Fibroblast of pulmonary artery (primary cell): Measurements from ENCODE around the gene ADGRA3.
A peak's percentile ranks its signal among the peaks of the same experiment; 100 is the strongest.

Source experiments
- DNase-seq: peaks from one replicate; pipeline ENCODE4 v3.0.0-alpha.2; 2010; ENCODE audit warnings: low read depth
- H3K4me3 ChIP-seq: replicated peaks from 2 replicates; pipeline ENCODE4 v1.5.1; 2011; ENCODE audit warnings: low read depth, mild to moderate bottlenecking, control low read depth, low read length, moderate library complexity
- TF ChIP-seq, protein P1 (sequence below): IDR thresholded peaks from 2 replicates; pipeline ENCODE4 v1.5.1; 2011; ENCODE audit warnings: mild to moderate bottlenecking, control low read depth, low read length, inconsistent platforms; ENCODE audit errors: missing control alignments

Gene ADGRA3

DNA sequence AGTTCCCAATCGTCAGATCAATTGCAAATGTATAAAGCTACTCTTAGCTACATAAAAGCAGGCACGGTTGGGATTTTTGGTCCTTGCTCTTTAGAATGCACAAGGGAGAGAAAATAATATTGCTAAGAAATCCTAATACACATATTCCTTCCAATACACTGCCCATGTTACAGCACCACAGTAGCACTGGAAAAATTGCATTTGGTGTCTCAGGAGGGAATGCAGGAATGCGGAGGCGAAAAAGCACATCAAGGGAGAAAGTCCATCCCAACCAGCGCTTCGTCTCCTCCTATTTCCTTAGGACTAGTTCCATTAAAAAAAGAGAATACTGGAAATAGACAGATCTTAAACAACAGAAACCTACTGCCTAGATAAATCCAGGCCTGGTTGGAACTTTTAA lies 23.9 kb downstream of the ADGRA3 start:
- no peak overlapping the region for H3K4me3 ChIP-seq
- DNase-seq, result no peak
- TF ChIP-seq, protein P1, sequence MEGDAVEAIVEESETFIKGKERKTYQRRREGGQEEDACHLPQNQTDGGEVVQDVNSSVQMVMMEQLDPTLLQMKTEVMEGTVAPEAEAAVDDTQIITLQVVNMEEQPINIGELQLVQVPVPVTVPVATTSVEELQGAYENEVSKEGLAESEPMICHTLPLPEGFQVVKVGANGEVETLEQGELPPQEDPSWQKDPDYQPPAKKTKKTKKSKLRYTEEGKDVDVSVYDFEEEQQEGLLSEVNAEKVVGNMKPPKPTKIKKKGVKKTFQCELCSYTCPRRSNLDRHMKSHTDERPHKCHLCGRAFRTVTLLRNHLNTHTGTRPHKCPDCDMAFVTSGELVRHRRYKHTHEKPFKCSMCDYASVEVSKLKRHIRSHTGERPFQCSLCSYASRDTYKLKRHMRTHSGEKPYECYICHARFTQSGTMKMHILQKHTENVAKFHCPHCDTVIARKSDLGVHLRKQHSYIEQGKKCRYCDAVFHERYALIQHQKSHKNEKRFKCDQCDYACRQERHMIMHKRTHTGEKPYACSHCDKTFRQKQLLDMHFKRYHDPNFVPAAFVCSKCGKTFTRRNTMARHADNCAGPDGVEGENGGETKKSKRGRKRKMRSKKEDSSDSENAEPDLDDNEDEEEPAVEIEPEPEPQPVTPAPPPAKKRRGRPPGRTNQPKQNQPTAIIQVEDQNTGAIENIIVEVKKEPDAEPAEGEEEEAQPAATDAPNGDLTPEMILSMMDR, result no peak

DNA sequence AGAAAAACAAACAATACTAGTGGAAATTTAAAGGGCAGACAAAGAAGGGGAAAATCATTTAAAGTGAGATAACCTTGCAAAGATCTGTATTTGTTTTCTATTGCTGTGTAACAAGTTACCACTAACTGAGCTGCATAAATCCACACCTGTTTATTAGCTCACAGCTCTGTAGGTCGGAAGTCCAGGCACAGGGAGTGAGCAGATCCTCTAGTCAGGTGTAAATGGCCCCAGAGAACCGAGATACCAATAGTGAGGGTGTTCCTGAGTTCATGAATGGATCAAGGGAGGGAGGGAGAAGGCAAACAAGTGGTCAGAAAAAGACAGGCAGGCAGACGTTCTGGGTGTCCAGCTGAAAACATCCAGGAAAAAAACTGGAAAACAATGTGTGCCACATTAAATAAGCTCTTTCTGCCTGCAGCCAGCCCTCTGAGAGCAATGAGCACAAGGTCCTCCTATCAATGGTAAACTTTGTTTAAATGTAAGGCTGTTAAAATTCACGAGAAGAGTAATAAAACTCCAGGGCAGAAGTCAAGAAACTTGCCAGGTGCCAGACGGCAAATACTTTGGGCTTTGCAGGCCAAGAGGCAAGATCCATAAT lies 25.0 kb downstream of the ADGRA3 start:
- no peak overlapping the region for H3K4me3 ChIP-seq
- DNase-seq, result no peak
- TF ChIP-seq, protein P1, result no peak

DNA sequence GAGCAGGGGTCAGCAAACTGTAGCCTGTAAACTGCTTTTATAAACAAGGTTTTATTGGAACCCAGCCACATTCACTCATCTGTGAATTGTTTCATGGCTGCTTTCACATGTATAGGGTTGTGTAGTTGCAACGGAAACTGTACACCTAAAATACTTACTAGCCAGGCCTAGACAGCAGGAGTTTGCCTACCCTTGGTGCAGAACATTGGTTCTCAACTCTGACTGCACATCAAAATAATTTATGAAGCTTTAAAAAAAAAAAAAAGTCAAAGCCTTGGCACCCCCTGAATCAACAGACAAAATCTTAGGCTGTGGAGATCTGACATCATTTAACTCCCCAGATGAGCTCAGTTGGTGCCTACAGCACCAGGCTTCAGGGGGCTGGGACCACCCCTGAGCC lies 27.8 kb downstream of the ADGRA3 start:
- TF ChIP-seq, protein P1, result no peak
- H3K4me3 ChIP-seq, result no peak overlapping the region
- DNase-seq, result no peak

DNA sequence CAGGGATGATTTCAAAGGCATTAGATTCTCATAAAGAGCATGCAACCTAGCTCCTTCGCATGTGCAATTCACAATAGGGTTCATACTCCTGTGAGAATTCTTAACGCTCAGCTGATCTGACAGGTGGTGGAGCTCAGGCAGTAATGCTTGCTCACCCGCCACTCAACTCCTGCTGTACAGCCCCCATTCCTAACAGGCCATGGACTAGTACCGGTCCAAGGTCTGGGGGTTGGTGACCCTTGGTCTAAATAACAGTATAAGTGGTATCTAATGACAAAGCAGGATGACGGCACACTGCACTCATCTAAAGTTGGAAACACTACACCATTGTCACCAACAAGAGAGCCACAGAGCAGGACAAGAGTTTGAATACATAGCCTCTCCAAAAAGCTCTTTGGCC lies 28.5 kb downstream of the ADGRA3 start:
- no peak overlapping the region for H3K4me3 ChIP-seq
- DNase-seq, result no peak
- TF ChIP-seq, protein P1, result no peak

DNA sequence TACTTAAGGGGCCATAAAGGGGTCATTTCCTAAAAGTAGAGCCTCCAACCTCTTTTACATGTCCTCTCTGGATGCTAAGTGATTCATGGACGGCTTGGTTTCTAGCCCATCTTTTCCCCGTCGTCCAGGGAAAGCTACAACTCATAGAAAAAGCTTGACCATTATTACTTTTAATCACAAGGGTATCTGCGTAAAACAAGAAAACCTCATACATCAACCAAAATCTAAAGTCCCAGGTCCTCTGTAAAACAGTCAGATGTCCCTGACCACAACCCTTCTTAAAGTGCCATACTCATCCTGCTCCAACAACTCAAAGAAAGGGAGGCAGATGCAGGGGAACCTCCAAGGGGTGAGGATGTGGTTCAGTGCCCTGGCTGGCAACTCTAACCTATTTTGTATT lies 29.6 kb downstream of the ADGRA3 start:
- no peak overlapping the region for H3K4me3 ChIP-seq
- TF ChIP-seq, protein P1, result no peak
- no peak for DNase-seq

DNA sequence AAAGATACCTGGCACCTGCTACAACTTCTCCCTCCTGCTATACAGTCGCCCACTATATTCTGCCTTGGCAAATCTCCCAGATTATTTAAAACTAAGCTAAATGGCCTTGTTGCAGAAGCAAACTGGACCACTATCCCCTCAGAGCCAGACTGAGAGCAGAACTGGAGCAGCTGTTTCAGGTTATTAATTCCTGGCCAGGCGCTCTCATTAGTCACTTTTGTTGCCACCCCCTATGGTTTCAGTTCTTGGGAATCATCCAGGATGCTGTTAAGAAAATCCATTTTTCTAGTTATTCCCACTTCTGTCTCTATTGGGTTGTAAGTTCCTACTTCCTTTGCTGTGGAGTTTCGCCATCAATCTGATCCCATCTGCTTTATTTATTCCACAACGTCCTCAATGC lies 30.1 kb downstream of the ADGRA3 start:
- TF ChIP-seq, protein P1, result no peak
- no peak overlapping the region for H3K4me3 ChIP-seq
- peak; percentile 64 for DNase-seq

DNA sequence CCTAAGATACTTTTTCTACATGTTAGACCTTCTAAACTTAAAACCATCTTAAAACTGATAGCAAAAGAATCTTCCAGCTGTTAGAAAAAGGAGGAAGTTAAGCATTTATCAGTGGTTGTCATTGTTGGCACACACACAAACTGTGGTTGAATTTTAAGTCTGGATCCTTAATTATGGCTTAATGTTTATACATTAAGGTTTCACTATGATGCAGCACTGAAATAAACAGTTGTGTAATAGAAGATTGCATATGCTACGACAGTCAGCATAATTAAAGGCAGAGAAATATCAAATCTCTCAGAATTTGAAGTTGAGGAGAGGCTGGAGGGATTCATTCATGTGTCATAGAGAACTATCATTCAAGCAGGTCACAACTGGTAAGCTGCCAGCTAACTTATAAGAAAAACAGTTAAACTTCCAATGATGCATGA lies 32.3 kb downstream of the ADGRA3 start:
- DNase-seq, result peak; percentile 40
- H3K4me3 ChIP-seq, result no peak overlapping the region
- TF ChIP-seq, protein P1, result no peak
